Uterus (tissue), 4 donors: ENCODE results near the gene SNCG. TPM values are rescaled to one million over a fixed set of nuclear protein-coding genes. Genes with fewer than 3 reads are reported as not detected.

Experiments
- DNase-seq, 2 donors: peaks; one replicate each; pipeline ENCODE4 v3.0.0-alpha.2; 2019 to 2020
- H3K27ac ChIP-seq, 2 donors: fragments of 200-600 bp; sonication (generic); 1 replicate in 1 of 2; 2 replicates in 1 of 2; pipeline ENCODE4 v1.5.1; 2016 to 2018
- H3K27me3 ChIP-seq, 2 donors: fragments of 200-600 bp; sonication (generic); one replicate each; pipeline ENCODE4 v1.5.1; 2018 to 2019; ENCODE audit warnings: control low read depth in 1 of 2
- H3K36me3 ChIP-seq, 2 donors: fragments of 200-600 bp; sonication (generic); one replicate each; pipeline ENCODE4 v1.5.1; 2019; ENCODE audit warnings: control low read depth in 1 of 2
- H3K4me1 ChIP-seq, 2 donors: fragments of 200-600 bp; sonication (generic); one replicate each; pipeline ENCODE4 v1.5.1; 2018 to 2019; ENCODE audit warnings: control low read depth in 1 of 2
- H3K4me3 ChIP-seq, 2 donors: fragments of 200-600 bp; sonication (generic); 1 replicate in 1 of 2; 2 replicates in 1 of 2; pipeline ENCODE4 v1.5.1; 2018 to 2019; ENCODE audit warnings: mild to moderate bottlenecking in 1 of 2
- H3K9me3 ChIP-seq, 2 donors: fragments of 200-600 bp; sonication (generic); one replicate each; pipeline ENCODE4 v1.5.1; 2019; ENCODE audit warnings: control low read depth in 1 of 2
- CTCF ChIP-seq, 4 experiments: fragments of 200-600 bp in 2 of 4; fragments of 450-650 bp in 2 of 4; sonication (generic) in 2 of 4; IDR thresholded peaks; one replicate each; pipeline ENCODE4 v1.5.1; 2016 to 2019; ENCODE audit warnings: antibody characterized with exemption in 4 of 4, mild to moderate bottlenecking in 2 of 4, moderate library complexity in 1 of 4
- POLR2A ChIP-seq, 2 donors: fragments of 450-650 bp; IDR thresholded peaks; one replicate each; pipeline ENCODE4 v1.6.1; 2016; ENCODE audit warnings: antibody characterized with exemption in 2 of 2, mild to moderate bottlenecking in 1 of 2, moderate library complexity in 1 of 2
- intact Hi-C: fragments of 100-400 bp; cut with DNase I; formaldehyde crosslinking; loops from one replicate; pipeline ENCODE4 v1.15.1; 2023; ENCODE audit warnings: low total_unique reads
- total RNA-seq, 4 donors: library from RNA; depleted of rRNA in 3 of 4; stranded (reverse); fragments of >200 nt in 3 of 4; gene quantifications; one replicate each; pipeline versions ENCODE4 v1.1.0 to v1.2.4, GENCODE V29; 2014 to 2023
- donor health status: DM: yes; HTN: yes; CAD: no.

Gene SNCG
- total RNA-seq, 4 donors from 2014 or later: 5.5 to 68.6 (median 36.2) TPM

DNA sequence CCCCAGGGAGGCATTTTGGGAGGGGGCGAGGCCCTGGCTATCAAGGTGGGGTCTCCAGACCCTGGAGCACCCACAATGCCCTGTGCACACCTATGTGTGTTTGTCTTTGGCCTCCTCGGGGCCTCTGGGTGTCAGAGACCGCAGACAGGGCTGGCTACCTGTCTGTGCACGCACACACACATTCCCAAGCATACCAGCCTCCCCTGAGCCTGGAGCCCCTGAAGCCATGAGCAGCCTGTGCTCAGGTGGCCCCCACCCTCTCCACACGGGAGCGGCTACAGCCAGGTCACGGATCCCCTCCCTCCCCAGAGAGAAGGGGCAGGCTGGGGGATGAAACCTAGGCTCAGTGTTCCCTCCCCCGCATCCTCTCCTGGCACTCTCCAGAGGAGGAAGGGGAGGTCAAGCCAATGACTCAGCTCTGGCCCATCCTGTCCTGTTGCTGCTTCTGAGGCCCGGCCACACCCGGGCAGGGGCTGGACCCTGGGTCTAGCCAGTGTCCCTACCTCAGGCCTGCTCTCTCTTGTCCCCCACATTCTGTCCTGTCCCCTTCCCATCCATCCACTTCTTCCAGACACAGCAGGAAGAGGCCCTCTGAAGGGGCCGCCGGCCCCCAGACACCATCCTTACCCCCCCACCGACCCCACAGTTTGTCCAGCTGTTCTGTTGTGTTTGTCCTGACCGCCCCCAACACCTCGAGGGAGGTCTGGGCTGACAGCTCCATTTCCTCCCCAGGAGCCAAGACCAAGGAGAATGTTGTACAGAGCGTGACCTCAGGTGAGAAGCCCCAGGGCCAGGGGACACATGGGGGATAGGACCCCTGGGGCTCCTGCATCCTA lies 720 bp downstream of the SNCG start:
- Histone ChIP-seq H3K27me3 (no peaks in the 10 kb centered on the region), H3K4me1 (peaks cover 4 to 10% of the 10 kb centered on the region in 2 donors), H3K27ac (peak overlapping the region; percentile 76 to 82), H3K9me3 (no peaks in the 10 kb centered on the region), H3K36me3 (no peaks in the 10 kb centered on the region), H3K4me3 (peak overlapping the region; percentile 0 to 2)
- peak in 1 of 2 donors; percentile 14 for TF ChIP-seq POLR2A (IDR thresholded peaks at IDR 0.05)
- TF ChIP-seq CTCF (IDR thresholded peaks at IDR 0.05): no peak
- peak; percentile 83 to 84 for DNase-seq
- intact Hi-C loops: no loop called here

- Histone ChIP-seq H3K4me1 (peaks cover 3 to 10% of the 10 kb centered on the region in 2 donors), H3K9me3 (no peaks in the 10 kb centered on the region), H3K4me3 (no peak overlapping the region), H3K36me3 (no peaks in the 10 kb centered on the region), H3K27me3 (no peaks in the 10 kb centered on the region), H3K27ac (peak overlapping the region; percentile 76 to 82)
- intact Hi-C loops: loop anchor here (10.0 kb wide), 1 partner anchor 135 kb away; the partner anchor contains the start of genes GLUD1 and SHLD2
- no peak for DNase-seq
- TF ChIP-seq POLR2A (IDR thresholded peaks at IDR 0.05) (no peak), CTCF (IDR thresholded peaks at IDR 0.05) (no peak)
Observed at GRCh38 chr10:86959737-86960002, 1.3 kb downstream of the SNCG start.

GRCh38 chr10:86960003-86960862 lies 1.8 kb downstream of the SNCG start:
- peak; percentile 47 to 54 for DNase-seq
- TF ChIP-seq POLR2A (IDR thresholded peaks at IDR 0.05) (no peak), CTCF (IDR thresholded peaks at IDR 0.05) (peak; percentile 57 to 92 (median 79))
- intact Hi-C loops: loop anchor here (10.0 kb wide), 1 partner anchor 135 kb away; the partner anchor contains the start of genes GLUD1 and SHLD2
- Histone ChIP-seq H3K4me1 (peaks cover 0 to 10% of the 10 kb centered on the region in 2 donors), H3K9me3 (no peaks in the 10 kb centered on the region), H3K4me3 (no peak overlapping the region), H3K36me3 (no peaks in the 10 kb centered on the region), H3K27ac (peak overlapping the region; percentile 76 to 82), H3K27me3 (no peaks in the 10 kb centered on the region)

DNA sequence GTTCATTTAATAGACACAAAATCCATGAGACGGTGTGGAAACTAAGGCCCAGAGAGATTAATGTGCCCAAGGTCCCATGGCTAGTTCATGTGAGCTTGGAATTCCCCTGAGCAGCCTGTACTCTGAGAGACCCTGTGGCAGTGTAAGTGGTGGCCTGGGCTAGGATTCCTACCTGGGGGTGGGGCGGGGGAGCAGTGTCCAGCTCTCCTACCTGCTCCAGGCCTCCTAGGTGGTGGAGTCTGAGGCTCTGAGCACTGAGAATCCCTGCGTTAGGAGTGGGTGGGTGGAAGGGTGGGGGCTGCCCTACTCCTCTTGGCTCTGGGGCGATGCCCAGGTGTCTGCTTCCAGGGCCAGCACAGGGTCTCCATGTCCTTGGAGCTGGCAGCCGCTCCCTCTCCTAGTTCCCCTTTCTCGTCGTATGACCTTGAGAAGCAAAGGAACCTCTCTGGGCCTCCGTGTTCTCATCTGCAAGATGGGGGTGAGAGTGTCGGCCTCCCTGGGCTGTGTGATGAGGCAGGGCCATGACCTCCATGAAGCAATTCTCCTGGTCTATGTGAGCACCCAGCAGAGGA lies 2.5 kb downstream of the SNCG start:
- intact Hi-C loops: loop anchor here (10.0 kb wide), 1 partner anchor 134 kb away; the partner anchor contains the start of genes GLUD1 and SHLD2
- H3K27ac ChIP-seq: no peak overlapping the region
- TF ChIP-seq POLR2A (IDR thresholded peaks at IDR 0.05): no peak
- TF ChIP-seq CTCF (IDR thresholded peaks at IDR 0.05): no peak
- no peak overlapping the region for H3K4me3 ChIP-seq
- H3K4me1 ChIP-seq: peaks cover 3 to 10% of the 10 kb centered on the region in 2 donors
- no peaks in the 10 kb centered on the region for H3K36me3 ChIP-seq
- peak in 1 of 2 donors; percentile 19 for DNase-seq
- no peaks in the 10 kb centered on the region for H3K9me3 ChIP-seq
- H3K27me3 ChIP-seq: no peaks in the 10 kb centered on the region
